ENCODE data around the gene FAM174C. TPM values are rescaled to one million over a fixed set of nuclear protein-coding genes. Genes with fewer than 3 reads are reported as not detected.
A peak's percentile ranks its signal among the peaks of the same experiment; 100 is the strongest.

Gene FAM174C
- total RNA-seq, 1 experiment from 2014 or later = 110 TPM

DNA sequence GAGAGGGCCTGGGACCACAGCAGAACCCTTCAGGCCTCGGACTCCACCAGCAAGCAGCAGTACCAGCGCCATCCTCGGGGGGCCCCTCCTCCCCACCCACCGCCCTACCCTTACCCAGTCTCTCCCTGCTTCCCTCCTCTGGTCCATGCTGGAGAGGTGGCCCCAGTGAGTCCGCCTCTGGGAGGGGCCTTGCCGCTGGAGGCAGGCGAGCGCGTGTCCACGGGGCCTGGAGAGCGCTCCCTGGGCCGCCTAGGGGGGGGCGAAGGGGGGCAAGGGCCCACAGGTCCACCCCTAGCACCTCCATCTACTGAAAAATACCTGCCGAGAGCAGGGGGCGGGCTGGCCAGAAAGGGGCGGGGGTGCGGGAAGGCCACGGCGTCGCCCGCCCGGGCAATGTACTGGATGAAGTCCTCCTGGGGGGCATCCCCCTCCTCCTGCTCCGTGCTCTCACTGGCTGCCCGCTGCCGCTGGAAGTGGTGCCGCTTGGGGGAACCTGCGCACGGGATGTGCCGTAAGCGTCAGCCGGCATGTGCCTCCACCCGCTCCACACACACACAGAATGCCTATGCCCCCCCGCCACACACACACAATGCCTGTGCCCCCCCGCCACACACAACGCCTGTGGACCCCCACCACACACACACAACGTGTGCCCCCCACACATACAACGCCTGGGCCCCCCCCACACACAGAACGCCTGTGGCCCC, 44.4 kb upstream of the FAM174C start:
- CTCF ChIA-PET = no interaction called here
- ATAC-seq = no peak
- Histone ChIP-seq H3K4me2 (ENCODE audit: low read length) (no peak overlapping the region), H3K27me3 (ENCODE audit: low read length) (no peaks in the 10 kb centered on the region), H3K4me1 (ENCODE audit: insufficient read depth, low read length) (peaks cover 11% of the 10 kb centered on the region), H3K27ac (ENCODE audit: low read length) (no peak overlapping the region), H3K9me2 (replicated peaks; ENCODE audit: low read length) (no peaks in the 10 kb centered on the region), H3K36me3 (ENCODE audit: low read depth, low read length) (no peaks in the 10 kb centered on the region), H3K9me3 (ENCODE audit: low read length) (no peaks in the 10 kb centered on the region), H3K9ac (ENCODE audit: low read length) (no peak overlapping the region), H2AFZ (ENCODE audit: low read length) (no peak overlapping the region), H3F3A (ENCODE audit: low read length, unreplicated experiment) (no peaks in the 10 kb centered on the region), H3K79me2 (ENCODE audit: low read length) (no peaks in the 10 kb centered on the region), H4K20me1 (ENCODE audit: low read length) (no peaks in the 10 kb centered on the region), H3K4me3 (ENCODE audit: low read length) (no peak overlapping the region)
- POLR2A ChIA-PET (ENCODE audit: unreplicated experiment) = no interaction called here
- TF ChIP-seq, protein P1, sequence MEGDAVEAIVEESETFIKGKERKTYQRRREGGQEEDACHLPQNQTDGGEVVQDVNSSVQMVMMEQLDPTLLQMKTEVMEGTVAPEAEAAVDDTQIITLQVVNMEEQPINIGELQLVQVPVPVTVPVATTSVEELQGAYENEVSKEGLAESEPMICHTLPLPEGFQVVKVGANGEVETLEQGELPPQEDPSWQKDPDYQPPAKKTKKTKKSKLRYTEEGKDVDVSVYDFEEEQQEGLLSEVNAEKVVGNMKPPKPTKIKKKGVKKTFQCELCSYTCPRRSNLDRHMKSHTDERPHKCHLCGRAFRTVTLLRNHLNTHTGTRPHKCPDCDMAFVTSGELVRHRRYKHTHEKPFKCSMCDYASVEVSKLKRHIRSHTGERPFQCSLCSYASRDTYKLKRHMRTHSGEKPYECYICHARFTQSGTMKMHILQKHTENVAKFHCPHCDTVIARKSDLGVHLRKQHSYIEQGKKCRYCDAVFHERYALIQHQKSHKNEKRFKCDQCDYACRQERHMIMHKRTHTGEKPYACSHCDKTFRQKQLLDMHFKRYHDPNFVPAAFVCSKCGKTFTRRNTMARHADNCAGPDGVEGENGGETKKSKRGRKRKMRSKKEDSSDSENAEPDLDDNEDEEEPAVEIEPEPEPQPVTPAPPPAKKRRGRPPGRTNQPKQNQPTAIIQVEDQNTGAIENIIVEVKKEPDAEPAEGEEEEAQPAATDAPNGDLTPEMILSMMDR (conservative IDR thresholded peaks at IDR 0.05; ENCODE audit: low read depth, low read length) = no peak
- no peak for TF ChIP-seq EZH2phosphoT487 (IDR thresholded peaks at IDR 0.05; ENCODE audit: borderline replicate concordance, low read length)
- DNase-seq = no peak
- intact Hi-C loops (cut with micrococcal nuclease) = no loop called here
- no TSS peak for BruUV-seq (replicated peaks)

DNA sequence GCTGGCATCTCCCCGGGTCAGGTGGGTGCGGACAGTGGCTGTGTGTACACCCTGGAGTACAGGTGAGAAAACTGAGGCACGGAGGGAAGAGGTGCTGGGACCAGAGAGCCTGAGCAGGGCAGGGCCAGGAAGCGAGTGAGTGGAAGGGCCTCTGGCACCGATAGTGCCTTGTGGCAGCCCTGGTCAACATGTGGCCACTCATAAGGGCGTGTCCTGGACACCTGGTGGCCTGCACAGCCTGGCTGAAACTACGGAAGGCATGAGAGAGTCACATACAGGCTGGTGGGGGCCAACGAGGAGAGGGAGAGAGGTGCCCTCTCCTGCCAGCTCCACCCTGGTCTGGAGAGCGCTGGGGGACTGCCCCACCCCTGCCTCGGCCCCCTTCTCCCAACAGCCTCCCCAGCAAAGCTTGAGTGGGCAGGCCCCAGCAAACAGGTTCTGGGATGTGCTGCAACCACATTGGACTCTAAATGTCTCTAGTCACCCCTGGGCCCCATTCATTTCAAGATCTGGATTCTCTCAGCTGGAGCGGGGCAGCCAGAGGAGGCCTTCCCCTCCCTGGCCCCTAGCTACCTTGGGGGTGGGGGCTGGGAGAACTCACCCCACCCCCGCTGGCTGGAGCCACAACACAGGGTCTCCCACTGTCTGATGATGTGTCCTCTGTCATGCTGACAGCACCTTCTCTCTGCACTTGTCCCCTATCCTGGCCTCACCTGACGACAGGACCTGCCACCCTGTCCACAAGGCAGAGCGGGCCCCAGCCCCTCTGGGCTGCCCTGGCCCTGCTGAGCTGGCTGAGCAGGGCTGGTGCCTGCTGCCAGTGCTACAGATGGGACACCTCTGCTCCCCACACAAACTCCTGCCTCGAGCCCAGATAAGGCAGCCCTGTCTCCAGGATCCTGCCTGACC, 43.3 kb upstream of the FAM174C start:
- POLR2A ChIA-PET (ENCODE audit: unreplicated experiment) = no interaction called here

More for the DNA sequence above, 43.3 kb upstream of the FAM174C start:
- H2AFZ ChIP-seq (ENCODE audit: low read length) = no peak overlapping the region
- peaks cover 11% of the 10 kb centered on the region for H3K4me1 ChIP-seq (ENCODE audit: insufficient read depth, low read length)
- peak; percentile 78 for ATAC-seq
- H3K9me3 ChIP-seq (ENCODE audit: low read length) = no peaks in the 10 kb centered on the region
- H3K36me3 ChIP-seq (ENCODE audit: low read depth, low read length) = no peaks in the 10 kb centered on the region
- no peaks in the 10 kb centered on the region for H3K9me2 ChIP-seq (replicated peaks; ENCODE audit: low read length)
- no peaks in the 10 kb centered on the region for H3K27me3 ChIP-seq (ENCODE audit: low read length)
- DNase-seq = peak; percentile 32
- H3F3A ChIP-seq (ENCODE audit: low read length, unreplicated experiment) = no peaks in the 10 kb centered on the region
- H3K79me2 ChIP-seq (ENCODE audit: low read length) = no peaks in the 10 kb centered on the region
- no TSS peak for BruUV-seq (replicated peaks)
- no peak overlapping the region for H3K4me3 ChIP-seq (ENCODE audit: low read length)
- no peak for TF ChIP-seq EZH2phosphoT487 (IDR thresholded peaks at IDR 0.05; ENCODE audit: borderline replicate concordance, low read length)
- no peak for TF ChIP-seq EZH2 (IDR thresholded peaks at IDR 0.05; ENCODE audit: low read length, unreplicated experiment)
- TF ChIP-seq, protein P1 (conservative IDR thresholded peaks at IDR 0.05; ENCODE audit: low read depth, low read length) = no peak
- intact Hi-C loops (cut with micrococcal nuclease) = no loop called here
- no peak overlapping the region for H3K9ac ChIP-seq (ENCODE audit: low read length)
- H3K27ac ChIP-seq (ENCODE audit: low read length) = peak overlapping the region; percentile 37
- CTCF ChIA-PET = no interaction called here
- H3K4me2 ChIP-seq (ENCODE audit: low read length) = no peak overlapping the region
- H4K20me1 ChIP-seq (ENCODE audit: low read length) = no peaks in the 10 kb centered on the region
